ENCODE results near the gene ZNF485.
"Not testable (repeated sequence)": the region's sequence is repeated elsewhere in the genome, so short reads cannot be mapped to it uniquely, and the experiment has no call there.

The ZNF485 gene

GRCh38 chr10:43616697-43617370 lies 10.6 kb downstream of the ZNF485 start:
- no peak for TF ChIP-seq JUND (IDR thresholded peaks at IDR 0.05; ENCODE audit: low read depth)
- no peak for DNase-seq (ENCODE audit: low read depth in 1 of 2, low spot score in 1 of 2)
- in situ Hi-C loops (cut with HindIII; ENCODE audit: low pct_unique_long_range_greater_than_20kb, low sequenced_read_pairs) = no loop called here

GRCh38 chr10:43619368-43619767 lies 13.1 kb downstream of the ZNF485 start:
- peak in 1 of 2 experiments; percentile 58 for DNase-seq (ENCODE audit: low read depth in 1 of 2, low spot score in 1 of 2)
- TF ChIP-seq JUND (IDR thresholded peaks at IDR 0.05; ENCODE audit: low read depth) = no peak
- in situ Hi-C loops (cut with HindIII; ENCODE audit: low pct_unique_long_range_greater_than_20kb, low sequenced_read_pairs) = no loop called here

DNA sequence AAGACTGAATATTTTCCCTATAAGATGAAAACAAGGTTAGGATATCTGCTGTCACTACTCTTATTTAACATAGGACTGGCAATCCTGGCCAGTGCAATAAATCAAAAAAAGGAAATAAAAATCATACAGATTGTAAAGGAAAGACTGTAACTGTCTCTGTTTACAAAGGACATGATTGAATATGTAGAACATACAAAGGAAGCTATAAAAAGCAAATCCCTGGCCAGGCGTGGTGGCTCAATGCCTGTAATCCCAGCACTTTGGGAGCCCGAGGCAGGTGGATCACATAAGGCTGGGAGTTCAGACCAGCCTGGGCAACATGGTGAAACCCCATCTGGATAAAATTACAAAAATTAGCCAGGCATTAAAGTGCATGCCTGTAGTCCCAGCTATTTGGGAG lies 15.8 kb downstream of the ZNF485 start:
- in situ Hi-C loops (cut with HindIII; ENCODE audit: low pct_unique_long_range_greater_than_20kb, low sequenced_read_pairs) = no loop called here
- TF ChIP-seq JUND (IDR thresholded peaks at IDR 0.05; ENCODE audit: low read depth) = no peak
- no peak for DNase-seq (ENCODE audit: low read depth in 1 of 2, low spot score in 1 of 2)

- in situ Hi-C loops (cut with HindIII; ENCODE audit: low pct_unique_long_range_greater_than_20kb, low sequenced_read_pairs) = no loop called here
- no peak for TF ChIP-seq JUND (IDR thresholded peaks at IDR 0.05; ENCODE audit: low read depth)
- DNase-seq (ENCODE audit: low read depth in 1 of 2, low spot score in 1 of 2) = no peak
These were observed 17.1 kb downstream of the ZNF485 start for GRCh38 chr10:43623351-43623750.

DNA sequence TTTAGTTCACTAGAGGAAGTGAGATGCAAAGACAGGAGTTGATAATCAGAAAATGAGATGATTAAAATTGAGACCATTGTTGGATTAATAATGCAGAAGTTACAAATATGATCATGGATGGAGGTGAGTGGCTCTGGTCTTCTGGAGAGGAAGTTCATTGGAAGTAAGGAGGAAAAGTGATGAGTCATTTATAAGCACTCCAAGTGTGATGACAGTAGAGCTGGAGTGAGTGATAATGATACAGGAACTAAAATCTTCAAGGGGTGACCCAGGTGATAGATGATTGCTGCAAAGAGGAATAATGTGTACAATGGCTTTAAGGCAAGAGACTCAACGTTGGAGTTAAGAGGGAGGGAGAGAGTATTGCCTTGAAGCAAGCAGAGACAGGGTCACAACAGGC lies 21.7 kb downstream of the ZNF485 start:
- no peak for DNase-seq (ENCODE audit: low read depth in 1 of 2, low spot score in 1 of 2)
- no peak for TF ChIP-seq JUND (IDR thresholded peaks at IDR 0.05; ENCODE audit: low read depth)
- in situ Hi-C loops (cut with HindIII; ENCODE audit: low pct_unique_long_range_greater_than_20kb, low sequenced_read_pairs) = no loop called here

GRCh38 chr10:43628956-43629355 lies 22.7 kb downstream of the ZNF485 start:
- DNase-seq (ENCODE audit: low read depth in 1 of 2, low spot score in 1 of 2) = peak in 1 of 2 experiments; percentile 57
- no peak for TF ChIP-seq JUND (IDR thresholded peaks at IDR 0.05; ENCODE audit: low read depth)
- in situ Hi-C loops (cut with HindIII; ENCODE audit: low pct_unique_long_range_greater_than_20kb, low sequenced_read_pairs) = no loop called here

GRCh38 chr10:43635816-43636215 lies 29.6 kb downstream of the ZNF485 start:
- DNase-seq (ENCODE audit: low read depth in 1 of 2, low spot score in 1 of 2); in situ Hi-C loops (cut with HindIII; ENCODE audit: low pct_unique_long_range_greater_than_20kb, low sequenced_read_pairs): not testable (repeated sequence)

- in situ Hi-C loops (cut with HindIII; ENCODE audit: low pct_unique_long_range_greater_than_20kb, low sequenced_read_pairs) = no loop called here
- no peak for TF ChIP-seq JUND (IDR thresholded peaks at IDR 0.05; ENCODE audit: low read depth)
These were observed 34.4 kb downstream of the ZNF485 start for GRCh38 chr10:43640603-43641002.

DNA sequence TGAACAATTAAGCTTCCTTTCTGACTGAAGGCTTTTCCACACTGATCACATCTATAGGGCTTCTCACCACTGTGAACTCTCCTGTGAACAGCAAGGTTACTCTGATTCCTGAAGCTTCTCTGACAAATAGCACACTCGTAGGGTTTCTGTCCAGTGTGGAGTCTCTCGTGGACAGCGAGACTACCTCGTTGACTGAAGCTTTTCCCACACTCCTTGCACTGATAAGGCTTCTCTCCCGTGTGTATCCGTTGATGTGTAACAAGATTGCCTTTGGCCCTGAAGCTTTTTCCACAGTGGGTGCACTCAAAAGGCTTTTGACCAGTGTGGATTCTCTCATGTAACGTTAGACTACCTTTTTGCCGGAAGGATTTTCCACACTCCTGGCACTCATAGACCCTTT lies 38.0 kb downstream of the ZNF485 start:
- DNase-seq (ENCODE audit: low read depth in 1 of 2, low spot score in 1 of 2) = peak in 1 of 2 experiments; percentile 33
- no peak for TF ChIP-seq JUND (IDR thresholded peaks at IDR 0.05; ENCODE audit: low read depth)
- in situ Hi-C loops (cut with HindIII; ENCODE audit: low pct_unique_long_range_greater_than_20kb, low sequenced_read_pairs) = no loop called here

More at GRCh38 chr10:43640603-43641002, 34.4 kb downstream of the ZNF485 start:
- no peak for DNase-seq (ENCODE audit: low read depth in 1 of 2, low spot score in 1 of 2)

DNA sequence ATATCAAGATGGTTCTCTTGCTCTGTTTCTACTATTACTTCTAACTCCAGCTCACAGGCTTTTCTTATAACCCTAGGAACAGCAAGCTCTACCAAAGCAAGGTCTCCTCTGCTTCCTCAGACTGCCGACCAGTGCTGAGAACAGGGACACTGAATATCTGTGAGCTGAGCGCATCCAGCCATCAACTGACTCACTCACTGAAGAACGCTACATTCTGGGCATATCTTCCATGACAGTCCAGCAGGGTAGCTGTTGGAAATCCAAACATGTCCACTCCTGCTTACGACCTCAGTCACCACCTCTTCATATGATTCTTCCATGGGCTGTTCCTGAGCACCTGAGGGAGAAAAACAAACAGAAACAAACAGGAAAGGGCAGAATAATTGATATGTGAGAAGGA lies 39.6 kb downstream of the ZNF485 start:
- no peak for DNase-seq (ENCODE audit: low read depth in 1 of 2, low spot score in 1 of 2)
- no peak for TF ChIP-seq JUND (IDR thresholded peaks at IDR 0.05; ENCODE audit: low read depth)
- in situ Hi-C loops (cut with HindIII; ENCODE audit: low pct_unique_long_range_greater_than_20kb, low sequenced_read_pairs) = no loop called here

GRCh38 chr10:43647576-43647975 lies 41.3 kb downstream of the ZNF485 start:
- DNase-seq (ENCODE audit: low read depth in 1 of 2, low spot score in 1 of 2) = no peak
- in situ Hi-C loops (cut with HindIII; ENCODE audit: low pct_unique_long_range_greater_than_20kb, low sequenced_read_pairs) = no loop called here
- no peak for TF ChIP-seq JUND (IDR thresholded peaks at IDR 0.05; ENCODE audit: low read depth)

DNA sequence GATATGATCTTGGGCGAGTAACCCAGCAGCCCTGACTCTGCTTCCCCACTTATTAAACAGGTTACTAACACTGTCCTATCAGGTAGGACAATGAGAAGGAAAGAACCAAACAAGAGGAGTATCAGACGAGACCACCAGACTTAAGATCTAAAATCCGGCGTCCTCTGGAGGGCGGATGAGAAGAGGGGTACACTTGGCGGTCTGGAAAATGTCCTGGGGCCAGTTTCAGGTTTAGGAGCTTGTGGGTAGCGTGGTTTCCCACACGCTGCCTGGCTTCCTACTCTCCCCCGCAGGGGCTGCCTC lies 41.8 kb downstream of the ZNF485 start:
- DNase-seq (ENCODE audit: low read depth in 1 of 2, low spot score in 1 of 2) = no peak
- TF ChIP-seq JUND (IDR thresholded peaks at IDR 0.05; ENCODE audit: low read depth) = no peak
- in situ Hi-C loops (cut with HindIII; ENCODE audit: low pct_unique_long_range_greater_than_20kb, low sequenced_read_pairs) = no loop called here

DNA sequence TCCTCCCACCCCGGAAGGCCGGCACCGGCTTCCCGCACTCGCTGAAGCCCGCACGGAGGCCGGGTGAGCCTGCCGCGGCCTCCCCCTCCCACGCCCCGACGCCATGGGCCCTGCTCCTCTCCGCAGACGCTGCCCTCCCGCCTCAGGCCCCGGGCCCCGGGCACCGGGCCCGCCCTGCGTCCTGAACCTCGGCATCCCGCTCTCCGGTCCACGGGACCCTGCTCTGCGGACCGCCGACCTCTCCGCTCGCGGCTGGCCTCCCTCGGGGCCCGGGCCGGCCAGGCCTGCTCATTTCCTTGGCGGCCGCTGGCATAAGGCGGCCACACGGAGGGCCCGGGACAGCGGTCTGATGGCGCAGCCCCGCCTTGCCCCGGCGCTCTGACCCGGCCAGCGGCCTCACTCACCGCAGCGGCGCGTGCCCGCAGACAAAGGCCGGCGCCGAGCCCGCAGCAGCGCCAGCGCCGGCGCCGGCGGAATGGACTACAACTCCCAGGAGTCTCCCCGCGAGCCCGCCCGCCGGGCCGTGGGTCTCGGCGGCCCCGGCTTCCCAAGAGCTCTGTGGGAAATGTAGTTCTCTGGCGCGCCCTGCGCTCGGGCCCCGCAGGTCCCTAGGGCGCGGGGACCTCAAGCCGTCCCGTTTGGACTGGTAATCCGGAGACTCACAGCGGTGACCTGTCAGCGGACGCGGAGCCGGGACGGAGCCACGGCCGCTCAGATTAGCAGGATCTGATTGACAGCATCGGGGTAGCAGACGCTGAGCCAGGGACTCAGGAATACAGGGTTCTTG lies 42.4 kb downstream of the ZNF485 start, which contains the start of gene ZNF32:
Gene ZNF32 (minus strand): TSS at position 484 of the 787 bp plus-strand sequence. CDS start 2,748 bp downstream, outside the sequence.
- in situ Hi-C loops (cut with HindIII; ENCODE audit: low pct_unique_long_range_greater_than_20kb, low sequenced_read_pairs) = no loop called here
- TF ChIP-seq JUND (IDR thresholded peaks at IDR 0.05; ENCODE audit: low read depth) = no peak

More for the DNA sequence above, 42.4 kb downstream of the ZNF485 start, which contains the start of gene ZNF32:
- peak; percentile 93 to 95 for DNase-seq (ENCODE audit: low read depth in 1 of 2, low spot score in 1 of 2)

Measured in T47D (cell line).